Lower leg skin (tissue), 3 donors: Measurements from ENCODE around the gene AUTS2.

ENCODE experiments used
- CTCF ChIP-seq, 3 donors: fragments of 450-650 bp; IDR thresholded peaks; one replicate each; pipeline ENCODE4 v1.5.1; 2016; ENCODE audit warnings: antibody characterized with exemption in 3 of 3, mild to moderate bottlenecking in 3 of 3, moderate library complexity in 2 of 3
- POLR2A ChIP-seq, 2 donors: fragments of 450-650 bp; IDR thresholded peaks; one replicate each; pipeline ENCODE4 v1.6.1; 2016 to 2017; ENCODE audit warnings: antibody characterized with exemption in 2 of 2, mild to moderate bottlenecking in 1 of 2, moderate library complexity in 1 of 2

GRCh38 chr7:69799990-69800389 lies 201.7 kb downstream of the AUTS2 start:
- TF ChIP-seq CTCF (IDR thresholded peaks at IDR 0.05), result no peak
- TF ChIP-seq POLR2A (IDR thresholded peaks at IDR 0.05), result no peak
